Measurements from ENCODE around the gene TAF9B. TPM values are rescaled to one million over a fixed set of nuclear protein-coding genes. Genes with fewer than 3 reads are reported as not detected.

TAF9B gene
- total RNA-seq (2013) = 6.3 TPM
- polyA plus RNA-seq (1 to 10 TPM; 2.1 to 8.0 (median 7.1) TPM), polyA minus RNA-seq (3.3 and 4.2 TPM in 2 replicates), total RNA-seq (2.4 to 9.0 (median 4.7) reads per million in 11 experiments)

DNA sequence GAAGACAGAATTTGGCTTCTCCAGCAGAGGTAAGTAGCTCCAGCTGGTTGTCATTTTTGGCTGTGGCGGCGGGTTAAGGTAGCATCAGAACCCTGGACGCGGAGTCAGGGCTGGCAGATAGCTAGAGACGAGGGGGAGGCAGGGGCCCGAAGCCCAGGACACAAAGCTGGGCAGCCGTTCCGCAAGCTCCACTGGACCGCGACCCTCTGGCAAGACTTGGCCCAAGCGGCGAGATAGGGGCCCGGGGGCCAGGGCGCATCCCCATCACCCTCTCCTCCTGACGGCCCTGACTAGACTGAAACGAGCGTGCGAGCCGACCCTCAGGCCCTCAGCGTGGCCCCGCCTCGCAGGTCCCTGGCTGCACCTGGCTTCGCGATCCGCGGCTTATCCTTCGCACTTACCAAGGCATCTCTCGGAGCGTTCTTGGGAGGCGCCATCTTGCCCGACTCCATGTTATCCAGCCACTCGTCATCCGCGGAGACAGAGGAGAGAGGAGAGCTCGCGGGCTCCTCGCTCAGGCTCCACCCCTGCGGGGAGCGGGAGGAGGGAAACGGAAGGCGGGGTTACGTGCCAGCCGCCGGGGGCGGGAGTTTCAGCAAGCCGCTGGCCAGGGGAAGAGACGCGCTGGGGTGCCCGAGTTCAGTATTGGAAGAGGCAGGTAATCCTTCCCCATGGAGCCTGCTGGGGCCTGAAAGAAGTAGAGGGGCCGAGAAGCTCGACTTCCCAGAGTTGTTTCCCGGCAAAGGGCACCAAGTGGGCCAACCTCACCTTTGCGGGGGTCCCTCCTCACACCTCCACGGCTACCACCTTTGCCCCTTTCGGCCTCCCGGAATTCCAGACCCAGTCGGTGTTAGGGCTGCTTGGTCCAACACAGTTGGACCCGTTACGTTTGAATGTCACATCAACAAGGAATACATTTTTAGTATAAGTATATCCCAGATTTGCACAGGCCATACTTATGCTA, at the start of gene TAF9B:
Gene TAF9B, minus strand, starts transcription at position 491 of the 964 bp plus-strand sequence. Its CDS starts 39 bp downstream, at position 452.
- WGBS (ENCODE audit: insufficient coverage) = 0% methylated on average over 19 of the region's 59 CpGs
- Histone ChIP-seq H3K36me3 (replicated peaks in 1 of 2; ENCODE audit: control insufficient read depth in 1 of 2, insufficient read depth in 2 of 2, low read length in 2 of 2) (no peaks in the 10 kb centered on the region), H3K79me2 (ENCODE audit: insufficient read depth, low read length) (no peaks in the 10 kb centered on the region), H3K27me3 (ENCODE audit: control insufficient read depth in 2 of 2, insufficient read depth in 2 of 2, low read length in 2 of 2) (no peaks in the 10 kb centered on the region), H3K4me3 (replicated peaks in 1 of 3; ENCODE audit: low read depth in 2 of 3, low read length in 3 of 3) (peak within 1 kb of the TSS; percentile 68 to 93 (median 85)), H4K20me1 (ENCODE audit: insufficient read depth, low read length) (no peaks in the 10 kb centered on the region), H3K9me3 (replicated peaks in 1 of 2; ENCODE audit: control insufficient read depth in 1 of 2, insufficient read depth in 1 of 2, low read length in 2 of 2) (no peaks in the 10 kb centered on the region), H2AFZ (ENCODE audit: insufficient read depth, low read depth, low read length, poor library complexity, severe bottlenecking) (peak within 1 kb of the TSS; percentile 81), H3K4me1 (ENCODE audit: control insufficient read depth in 1 of 2, insufficient read depth in 2 of 2, low read length in 2 of 2) (peaks cover 0 to 7% of the 10 kb centered on the region in 2 donors), H3K27ac (ENCODE audit: low read depth in 1 of 2, low read length in 2 of 2) (peak within 1 kb of the TSS; percentile 38 to 79), H3K4me2 (replicated peaks; ENCODE audit: extremely low read depth, low read length, poor library complexity, severe bottlenecking) (peak within 1 kb of the TSS; percentile 75), H3K9ac (ENCODE audit: insufficient read depth, low read length, poor library complexity, severe bottlenecking) (peak within 1 kb of the TSS; percentile 76)
- intact Hi-C loops (cut with micrococcal nuclease) = no loop called here
- H3K4me1 Mint-ChIP-seq = peaks cover 2% of the 10 kb centered on the region
- peak; percentile 71 to 74 (median 72) for DNase-seq
- peaks cover 0 to 2% (median 0%) of the 10 kb centered on the region in 3 donors for H3K27me3 Mint-ChIP-seq (ENCODE audit: low read depth in 3 of 3)
- H3K36me3 Mint-ChIP-seq = no peaks in the 10 kb centered on the region
- peak within 1 kb of the TSS; percentile 90 to 94 for H3K4me3 Mint-ChIP-seq
- H3K27ac Mint-ChIP-seq = peak within 1 kb of the TSS; percentile 31 to 91 (median 87)
- TF ChIP-seq, protein P1, sequence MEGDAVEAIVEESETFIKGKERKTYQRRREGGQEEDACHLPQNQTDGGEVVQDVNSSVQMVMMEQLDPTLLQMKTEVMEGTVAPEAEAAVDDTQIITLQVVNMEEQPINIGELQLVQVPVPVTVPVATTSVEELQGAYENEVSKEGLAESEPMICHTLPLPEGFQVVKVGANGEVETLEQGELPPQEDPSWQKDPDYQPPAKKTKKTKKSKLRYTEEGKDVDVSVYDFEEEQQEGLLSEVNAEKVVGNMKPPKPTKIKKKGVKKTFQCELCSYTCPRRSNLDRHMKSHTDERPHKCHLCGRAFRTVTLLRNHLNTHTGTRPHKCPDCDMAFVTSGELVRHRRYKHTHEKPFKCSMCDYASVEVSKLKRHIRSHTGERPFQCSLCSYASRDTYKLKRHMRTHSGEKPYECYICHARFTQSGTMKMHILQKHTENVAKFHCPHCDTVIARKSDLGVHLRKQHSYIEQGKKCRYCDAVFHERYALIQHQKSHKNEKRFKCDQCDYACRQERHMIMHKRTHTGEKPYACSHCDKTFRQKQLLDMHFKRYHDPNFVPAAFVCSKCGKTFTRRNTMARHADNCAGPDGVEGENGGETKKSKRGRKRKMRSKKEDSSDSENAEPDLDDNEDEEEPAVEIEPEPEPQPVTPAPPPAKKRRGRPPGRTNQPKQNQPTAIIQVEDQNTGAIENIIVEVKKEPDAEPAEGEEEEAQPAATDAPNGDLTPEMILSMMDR (IDR thresholded peaks at IDR 0.05) = no peak
- H3K9me3 Mint-ChIP-seq = peaks cover 0 to 9% (median 4%) of the 10 kb centered on the region in 7 donors

- Histone ChIP-seq H3K36me3 (replicated peaks in 1 of 2; ENCODE audit: control insufficient read depth in 1 of 2, insufficient read depth in 2 of 2, low read length in 2 of 2) (no peaks in the 10 kb centered on the region), H4K20me1 (ENCODE audit: insufficient read depth, low read length) (no peaks in the 10 kb centered on the region), H2AFZ (ENCODE audit: insufficient read depth, low read depth, low read length, poor library complexity, severe bottlenecking) (no peak overlapping the region), H3K4me1 (ENCODE audit: control insufficient read depth in 1 of 2, insufficient read depth in 2 of 2, low read length in 2 of 2) (no peaks in the 10 kb centered on the region), H3K9me3 (replicated peaks in 1 of 2; ENCODE audit: control insufficient read depth in 1 of 2, insufficient read depth in 1 of 2, low read length in 2 of 2) (peaks cover 0 to 3% of the 10 kb centered on the region in 2 donors), H3K4me3 (replicated peaks in 1 of 3; ENCODE audit: low read depth in 2 of 3, low read length in 3 of 3) (no peak overlapping the region), H3K27ac (ENCODE audit: low read depth in 1 of 2, low read length in 2 of 2) (no peak overlapping the region), H3K79me2 (ENCODE audit: insufficient read depth, low read length) (no peaks in the 10 kb centered on the region), H3K27me3 (ENCODE audit: control insufficient read depth in 2 of 2, insufficient read depth in 2 of 2, low read length in 2 of 2) (no peaks in the 10 kb centered on the region), H3K4me2 (replicated peaks; ENCODE audit: extremely low read depth, low read length, poor library complexity, severe bottlenecking) (no peak overlapping the region), H3K9ac (ENCODE audit: insufficient read depth, low read length, poor library complexity, severe bottlenecking) (no peak overlapping the region)
- no peak for DNase-seq
- H3K9me3 Mint-ChIP-seq = peaks cover 3 to 25% (median 9%) of the 10 kb centered on the region in 7 donors
- no peak overlapping the region for H3K4me3 Mint-ChIP-seq
- H3K36me3 Mint-ChIP-seq = no peaks in the 10 kb centered on the region
- TF ChIP-seq, protein P1 (IDR thresholded peaks at IDR 0.05) = no peak
- H3K27me3 Mint-ChIP-seq (ENCODE audit: low read depth in 3 of 3) = no peaks in the 10 kb centered on the region
- intact Hi-C loops (cut with micrococcal nuclease) = no loop called here
- H3K4me1 Mint-ChIP-seq = no peaks in the 10 kb centered on the region
- H3K27ac Mint-ChIP-seq = no peak overlapping the region
- WGBS (ENCODE audit: insufficient coverage) = no CpG with 5 or more reads among the region's 7 CpGs
Observed at GRCh38 chrX:78182881-78183280, 43.4 kb upstream of the TAF9B start.
